C4-2B (cell line): Measurements from ENCODE around the gene USP6NL.

Experiments
- ZFX ChIP-seq: fragments of 450-650 bp; IDR thresholded peaks from 2 replicates; pipeline ENCODE4 v1.6.1; 2017
- TF ChIP-seq, protein P1 (sequence below): fragments of 450-650 bp; conservative IDR thresholded peaks from 2 replicates; pipeline ENCODE4 v1.5.1; 2017; ENCODE audit warnings: mild to moderate bottlenecking

DNA sequence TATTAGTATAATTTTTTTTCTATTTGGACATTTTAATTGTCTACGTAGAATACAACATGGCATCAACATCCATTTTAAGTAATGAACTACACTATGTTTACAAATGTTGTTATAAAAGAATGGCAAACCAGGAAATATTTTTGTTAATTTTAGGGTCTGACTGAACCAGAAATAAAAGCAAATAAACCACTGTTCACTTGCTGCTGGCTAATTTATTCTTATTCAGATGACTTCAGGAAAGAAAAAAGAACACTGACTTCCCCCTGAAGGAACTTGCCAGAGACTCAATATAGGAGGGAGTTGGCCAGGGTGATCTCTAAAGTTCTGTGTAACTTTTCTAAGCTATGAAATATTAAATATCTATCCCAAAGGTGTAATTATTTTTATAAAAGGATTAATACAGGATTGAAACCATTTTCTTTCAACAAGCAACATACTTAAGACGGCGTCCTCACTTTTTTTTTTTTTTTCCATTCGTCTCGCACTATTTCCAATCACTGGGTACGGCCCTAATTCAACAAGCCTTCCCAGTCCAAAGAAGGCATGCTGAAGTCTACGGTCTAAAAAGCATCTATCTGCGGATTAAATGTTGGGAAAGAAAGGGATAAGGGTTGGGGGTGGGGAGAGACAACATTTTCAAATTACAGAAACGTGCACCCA, 1.2 kb downstream of the USP6NL start:
- TF ChIP-seq, protein P1, sequence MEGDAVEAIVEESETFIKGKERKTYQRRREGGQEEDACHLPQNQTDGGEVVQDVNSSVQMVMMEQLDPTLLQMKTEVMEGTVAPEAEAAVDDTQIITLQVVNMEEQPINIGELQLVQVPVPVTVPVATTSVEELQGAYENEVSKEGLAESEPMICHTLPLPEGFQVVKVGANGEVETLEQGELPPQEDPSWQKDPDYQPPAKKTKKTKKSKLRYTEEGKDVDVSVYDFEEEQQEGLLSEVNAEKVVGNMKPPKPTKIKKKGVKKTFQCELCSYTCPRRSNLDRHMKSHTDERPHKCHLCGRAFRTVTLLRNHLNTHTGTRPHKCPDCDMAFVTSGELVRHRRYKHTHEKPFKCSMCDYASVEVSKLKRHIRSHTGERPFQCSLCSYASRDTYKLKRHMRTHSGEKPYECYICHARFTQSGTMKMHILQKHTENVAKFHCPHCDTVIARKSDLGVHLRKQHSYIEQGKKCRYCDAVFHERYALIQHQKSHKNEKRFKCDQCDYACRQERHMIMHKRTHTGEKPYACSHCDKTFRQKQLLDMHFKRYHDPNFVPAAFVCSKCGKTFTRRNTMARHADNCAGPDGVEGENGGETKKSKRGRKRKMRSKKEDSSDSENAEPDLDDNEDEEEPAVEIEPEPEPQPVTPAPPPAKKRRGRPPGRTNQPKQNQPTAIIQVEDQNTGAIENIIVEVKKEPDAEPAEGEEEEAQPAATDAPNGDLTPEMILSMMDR = no peak
- TF ChIP-seq ZFX = no peak
